MM.1S (cell line): Measurements from ENCODE around the gene RD3L.
"Not testable (repeated sequence)": the region's sequence is repeated elsewhere in the genome, so short reads cannot be mapped to it uniquely, and the experiment has no call there.

Experiments
- DNase-seq: peaks from one replicate; pipeline ENCODE4 v3.0.0-alpha.2; 2015
- H2AFZ ChIP-seq: fragments of 300-600 bp; sonication (generic); 2 replicates; pipeline ENCODE4 v1.6.0; 2016; ENCODE audit warnings: antibody characterized with exemption, low read length
- H3F3A ChIP-seq: fragments of 300-600 bp; sonication (generic); 2 replicates; pipeline ENCODE4 v1.6.1; 2016; ENCODE audit warnings: mild to moderate bottlenecking, antibody characterized with exemption, low read length, moderate library complexity, mixed read lengths; ENCODE audit not compliant: insufficient read depth
- H3K27ac ChIP-seq: fragments of 300-600 bp; sonication (generic); 2 replicates; pipeline ENCODE4 v1.5.1; 2016; ENCODE audit warnings: mild to moderate bottlenecking, low read length
- H3K27me3 ChIP-seq: fragments of 300-600 bp; sonication (generic); replicated peaks from 2 replicates; pipeline ENCODE4 v1.6.0; 2016; ENCODE audit warnings: low read length; ENCODE audit not compliant: insufficient read depth
- H3K36me3 ChIP-seq: fragments of 300-600 bp; sonication (generic); replicated peaks from 2 replicates; pipeline ENCODE4 v1.6.1; 2016; ENCODE audit warnings: mild to moderate bottlenecking, low read length, mixed read lengths; ENCODE audit not compliant: insufficient read depth
- H3K4me1 ChIP-seq: fragments of 300-600 bp; sonication (generic); 2 replicates; pipeline ENCODE4 v1.6.1; 2016; ENCODE audit warnings: low read length, mixed read lengths
- H3K4me2 ChIP-seq: fragments of 300-600 bp; sonication (generic); 2 replicates; pipeline ENCODE4 v1.6.0; 2016; ENCODE audit warnings: low read depth, low read length
- H3K4me3 ChIP-seq: fragments of 300-600 bp; sonication (generic); 2 replicates; pipeline ENCODE4 v1.5.1; 2016; ENCODE audit warnings: low read length, mixed read lengths
- H3K79me2 ChIP-seq: fragments of 300-600 bp; sonication (generic); 2 replicates; pipeline ENCODE4 v1.6.1; 2016; ENCODE audit warnings: mixed run types, low read length, mixed read lengths
- H3K9ac ChIP-seq: fragments of 300-600 bp; sonication (generic); 2 replicates; pipeline ENCODE4 v1.6.1; 2016; ENCODE audit warnings: low read length, mixed read lengths
- H3K9me2 ChIP-seq: fragments of 300-600 bp; sonication (generic); replicated peaks from 2 replicates; pipeline ENCODE4 v1.6.1; 2016; ENCODE audit warnings: mild to moderate bottlenecking, low read length, mixed read lengths; ENCODE audit not compliant: insufficient read depth
- H3K9me3 ChIP-seq: fragments of 300-600 bp; sonication (generic); replicated peaks from 2 replicates; pipeline ENCODE4 v1.6.1; 2016; ENCODE audit warnings: mild to moderate bottlenecking, low read length, mixed read lengths; ENCODE audit not compliant: insufficient read depth
- H4K20me1 ChIP-seq: fragments of 300-600 bp; sonication (generic); 2 replicates; pipeline ENCODE4 v1.6.1; 2016; ENCODE audit warnings: mild to moderate bottlenecking, low read length, moderate library complexity, mixed read lengths; ENCODE audit not compliant: insufficient read depth
- CTCF ChIP-seq: fragments of 300-600 bp; sonication (generic); IDR thresholded peaks from 2 replicates; pipeline ENCODE4 v1.5.1; 2016; ENCODE audit warnings: antibody characterized with exemption, low read length, mixed read lengths
- EZH2 ChIP-seq: fragments of 300-600 bp; sonication (generic); optimal IDR thresholded peaks from 2 replicates; pipeline ENCODE3; 2017; ENCODE audit warnings: low read depth, mild to moderate bottlenecking, antibody characterized with exemption, low read length, mixed read lengths
- EZH2phosphoT487 ChIP-seq: fragments of 300-600 bp; sonication (generic); IDR thresholded peaks from 2 replicates; pipeline ENCODE4 v1.6.1; 2018; ENCODE audit warnings: antibody characterized with exemption, low read length

The RD3L gene

GRCh38 chr14:103925316-103925715 lies 17.0 kb downstream of the RD3L start:
- Histone ChIP-seq H3F3A (no peaks in the 10 kb centered on the region), H3K4me1 (no peaks in the 10 kb centered on the region), H3K9ac (no peak overlapping the region), H3K27ac (no peak overlapping the region), H3K9me3 (no peaks in the 10 kb centered on the region), H3K27me3 (peaks cover 8% of the 10 kb centered on the region; the same call in 1 of the 2 replicates), H4K20me1 (no peaks in the 10 kb centered on the region), H3K36me3 (no peaks in the 10 kb centered on the region), H3K4me2 (no peak overlapping the region), H3K4me3 (no peak overlapping the region), H3K9me2 (no peaks in the 10 kb centered on the region), H2AFZ (no peak overlapping the region), H3K79me2 (peaks cover 10% of the 10 kb centered on the region)
- TF ChIP-seq EZH2 = no peak
- no peak for TF ChIP-seq EZH2phosphoT487
- TF ChIP-seq CTCF = no peak
- no peak for DNase-seq

GRCh38 chr14:103923863-103924262 lies 18.5 kb downstream of the RD3L start:
- Histone ChIP-seq H3K4me1 (no peaks in the 10 kb centered on the region), H3K9me2 (no peaks in the 10 kb centered on the region), H3K4me2 (no peak overlapping the region), H2AFZ (no peak overlapping the region), H3K36me3 (no peaks in the 10 kb centered on the region), H4K20me1 (no peaks in the 10 kb centered on the region), H3K9ac (no peak overlapping the region), H3K27ac (no peak overlapping the region), H3K27me3 (peaks cover 8% of the 10 kb centered on the region; the same call in 1 of the 2 replicates), H3K79me2 (peaks cover 15% of the 10 kb centered on the region), H3K9me3 (no peaks in the 10 kb centered on the region), H3K4me3 (no peak overlapping the region), H3F3A (no peaks in the 10 kb centered on the region)
- TF ChIP-seq EZH2phosphoT487 (no peak), EZH2 (no peak), CTCF (no peak)
- no peak for DNase-seq

- Histone ChIP-seq H3K4me3 (peak overlapping the region; percentile 36; the same call in 1 of the 2 replicates), H3K79me2 (peaks cover 26% of the 10 kb centered on the region), H3K4me2 (peak overlapping the region; percentile 39; the same call in 1 of the 2 replicates), H2AFZ (peak overlapping the region; percentile 58; the same call in 1 of the 2 replicates)
- not testable (repeated sequence) for H3K27ac ChIP-seq, H4K20me1 ChIP-seq, H3K9ac ChIP-seq, H3K36me3 ChIP-seq, H3K9me2 ChIP-seq, DNase-seq, H3K9me3 ChIP-seq, H3F3A ChIP-seq, H3K27me3 ChIP-seq, H3K4me1 ChIP-seq
These were observed 20.5 kb downstream of the RD3L start for GRCh38 chr14:103921855-103922200.

- TF ChIP-seq CTCF (peak; percentile 73), EZH2phosphoT487 (no peak)
These were observed 21.1 kb downstream of the RD3L start for GRCh38 chr14:103920981-103921854.

More at GRCh38 chr14:103920981-103921854, 21.1 kb downstream of the RD3L start:
- H3F3A ChIP-seq = no peaks in the 10 kb centered on the region
- H2AFZ ChIP-seq = peak overlapping the region; percentile 58
- H4K20me1 ChIP-seq = no peaks in the 10 kb centered on the region
- H3K4me1 ChIP-seq = no peaks in the 10 kb centered on the region
- H3K27me3 ChIP-seq = peaks cover 8% of the 10 kb centered on the region; the same call in 1 of the 2 replicates
- peak overlapping the region; percentile 73 for H3K4me2 ChIP-seq
- H3K9ac ChIP-seq = peak overlapping the region; percentile 79
- H3K9me2 ChIP-seq = no peaks in the 10 kb centered on the region
- no peaks in the 10 kb centered on the region for H3K36me3 ChIP-seq
- peak; percentile 83 for DNase-seq
- no peaks in the 10 kb centered on the region for H3K9me3 ChIP-seq
- peak overlapping the region; percentile 18; the same call in 1 of the 2 replicates for H3K27ac ChIP-seq
- peaks cover 28% of the 10 kb centered on the region for H3K79me2 ChIP-seq
- H3K4me3 ChIP-seq = peak overlapping the region; percentile 91
